Trophoblast cell (in vitro differentiated cells and primary cell): ENCODE results near the gene ATP10B.

Experiments
- DNase-seq, 2 donors: peaks; one replicate each; pipeline ENCODE4 v3.0.0-alpha.2; 2016
- H2AFZ ChIP-seq: 2 replicates; pipeline ENCODE4 v1.6.1; 2013; ENCODE audit warnings: low read length, moderate library complexity, mild to moderate bottlenecking; ENCODE audit not compliant: insufficient read depth, poor library complexity
- H2AK5ac ChIP-seq: 2 replicates; pipeline ENCODE4 v1.6.1; 2013; ENCODE audit warnings: mild to moderate bottlenecking, low read length
- H2BK120ac ChIP-seq: 2 replicates; pipeline ENCODE4 v1.6.1; 2013; ENCODE audit warnings: low read length, mild to moderate bottlenecking, moderate library complexity; ENCODE audit not compliant: insufficient read depth, poor library complexity
- H2BK12ac ChIP-seq: 2 replicates; pipeline ENCODE4 v1.6.1; 2013; ENCODE audit warnings: mild to moderate bottlenecking, low read length, moderate library complexity
- H2BK5ac ChIP-seq: 2 replicates; pipeline ENCODE4 v1.6.1; 2013; ENCODE audit warnings: low read length, low read depth, moderate library complexity, mild to moderate bottlenecking; ENCODE audit not compliant: poor library complexity
- H3K14ac ChIP-seq: 2 replicates; pipeline ENCODE4 v1.6.1; 2013; ENCODE audit warnings: mild to moderate bottlenecking, low read length
- H3K18ac ChIP-seq: 2 replicates; pipeline ENCODE4 v1.6.1; 2013; ENCODE audit warnings: mild to moderate bottlenecking, low read length
- H3K23ac ChIP-seq: 2 replicates; pipeline ENCODE4 v1.6.1; 2013; ENCODE audit warnings: low read length
- H3K27ac ChIP-seq: 2 replicates; pipeline ENCODE4 v1.5.1; 2013; ENCODE audit warnings: low read depth, mild to moderate bottlenecking, inconsistent platforms, low read length, moderate library complexity
- H3K27me3 ChIP-seq: 2 replicates; pipeline ENCODE4 v1.6.1; 2013; ENCODE audit warnings: inconsistent platforms, mild to moderate bottlenecking, low read length, moderate library complexity; ENCODE audit not compliant: insufficient read depth
- H3K36me3 ChIP-seq, 2 experiments: 1 replicate in 1 of 2; 2 replicates in 1 of 2; pipeline ENCODE4 v1.6.1; 2013; ENCODE audit warnings: low read length in 2 of 2, mild to moderate bottlenecking in 2 of 2, moderate library complexity in 1 of 2; ENCODE audit not compliant: insufficient read depth in 2 of 2, control insufficient read depth in 1 of 2
- H3K4ac ChIP-seq: 2 replicates; pipeline ENCODE4 v1.6.1; 2013; ENCODE audit warnings: low read depth, mild to moderate bottlenecking, low read length, moderate library complexity
- H3K4me1 ChIP-seq, 2 experiments: 1 replicate in 1 of 2; 2 replicates in 1 of 2; pipeline ENCODE4 v1.6.1; 2013; ENCODE audit warnings: low read length in 2 of 2, mild to moderate bottlenecking in 2 of 2, moderate library complexity in 1 of 2; ENCODE audit not compliant: insufficient read depth in 2 of 2, control insufficient read depth in 1 of 2
- H3K4me2 ChIP-seq: 2 replicates; pipeline ENCODE4 v1.6.1; 2013; ENCODE audit warnings: inconsistent platforms, mild to moderate bottlenecking, low read length, moderate library complexity
- H3K4me3 ChIP-seq: 2 replicates; pipeline ENCODE4 v1.5.1; 2013; ENCODE audit warnings: mild to moderate bottlenecking, low read depth, low read length, inconsistent platforms
- H3K79me1 ChIP-seq: one replicate; pipeline ENCODE4 v1.6.1; 2013; ENCODE audit warnings: low read length
- H3K79me2 ChIP-seq: 2 replicates; pipeline ENCODE4 v1.6.1; 2013; ENCODE audit warnings: low read length, mild to moderate bottlenecking; ENCODE audit not compliant: control insufficient read depth, insufficient read depth, poor library complexity
- H3K9ac ChIP-seq: 2 replicates; pipeline ENCODE4 v1.6.1; 2013; ENCODE audit warnings: mild to moderate bottlenecking, low read length
- H3K9me3 ChIP-seq: 2 replicates; pipeline ENCODE4 v1.6.1; 2013; ENCODE audit warnings: low read depth, mild to moderate bottlenecking, control low read depth, inconsistent platforms, low read length; ENCODE audit not compliant: insufficient read depth
- H4K12ac ChIP-seq: 2 replicates; pipeline ENCODE4 v1.6.1; 2013; ENCODE audit warnings: low read depth, mild to moderate bottlenecking, low read length, moderate library complexity
- H4K8ac ChIP-seq: 2 replicates; pipeline ENCODE4 v1.6.1; 2013; ENCODE audit warnings: low read depth, mild to moderate bottlenecking, low read length, moderate library complexity
- H4K91ac ChIP-seq: one replicate; pipeline ENCODE4 v1.6.1; 2013; ENCODE audit warnings: low read depth, mild to moderate bottlenecking, low read length, moderate library complexity
- WGBS: extraction: QIAGEN DNeasy Blood & Tissue Kit; methylation state at CpG from one replicate; pipeline ENCODE4 v1.1.7; 2013; ENCODE audit warnings: missing lambda C conversion rate; ENCODE audit not compliant: insufficient read length, insufficient coverage; ENCODE audit errors: extremely low coverage; 5-methylcytosine and 5-hydroxymethylcytosine counted together

ATP10B gene

GRCh38 chr5:160693831-160694465 lies 158.1 kb downstream of the ATP10B start:
- Histone ChIP-seq H3K18ac (no peak overlapping the region), H3K4me3 (no peak overlapping the region), H3K4me2 (no peak overlapping the region), H3K4me1 (no peaks in the 10 kb centered on the region), H4K91ac (no peak overlapping the region), H2BK120ac (no peak overlapping the region), H3K27ac (no peak overlapping the region), H3K79me2 (no peaks in the 10 kb centered on the region), H2AK5ac (no peak overlapping the region), H3K9ac (no peak overlapping the region), H2BK5ac (no peak overlapping the region), H4K12ac (no peak overlapping the region), H3K4ac (no peak overlapping the region), H2BK12ac (no peak overlapping the region), H3K36me3 (no peaks in the 10 kb centered on the region), H3K79me1 (no peaks in the 10 kb centered on the region), H4K8ac (no peak overlapping the region), H3K23ac (no peak overlapping the region), H3K9me3 (no peaks in the 10 kb centered on the region), H3K14ac (no peak overlapping the region), H3K27me3 (no peaks in the 10 kb centered on the region), H2AFZ (no peak overlapping the region)
- no CpG with 5 or more reads among the region's 7 CpGs for WGBS
- DNase-seq = no peak

- WGBS = no CpG with 5 or more reads among the region's 2 CpGs
- no peak overlapping the region for H3K4me3 ChIP-seq
- DNase-seq = no peak
- no peak overlapping the region for H4K91ac ChIP-seq
- H3K27me3 ChIP-seq = no peaks in the 10 kb centered on the region
- no peak overlapping the region for H2BK12ac ChIP-seq
- H2AFZ ChIP-seq = no peak overlapping the region
- H3K9ac ChIP-seq = no peak overlapping the region
- no peaks in the 10 kb centered on the region for H3K79me2 ChIP-seq
- H4K12ac ChIP-seq = no peak overlapping the region
- no peaks in the 10 kb centered on the region for H3K36me3 ChIP-seq
- H3K4ac ChIP-seq = no peak overlapping the region
- no peaks in the 10 kb centered on the region for H3K4me1 ChIP-seq
- H2AK5ac ChIP-seq = no peak overlapping the region
- no peak overlapping the region for H3K18ac ChIP-seq
- H2BK120ac ChIP-seq = no peak overlapping the region
- H3K9me3 ChIP-seq = no peaks in the 10 kb centered on the region
- H3K14ac ChIP-seq = no peak overlapping the region
- no peak overlapping the region for H3K23ac ChIP-seq
- no peaks in the 10 kb centered on the region for H3K79me1 ChIP-seq
- H3K27ac ChIP-seq = no peak overlapping the region
- no peak overlapping the region for H3K4me2 ChIP-seq
- H2BK5ac ChIP-seq = no peak overlapping the region
- H4K8ac ChIP-seq = no peak overlapping the region
These were observed 159.7 kb downstream of the ATP10B start for GRCh38 chr5:160692271-160692670.

GRCh38 chr5:160685695-160686094 lies 166.3 kb downstream of the ATP10B start:
- no peak overlapping the region for H2BK12ac ChIP-seq
- H4K8ac ChIP-seq = no peak overlapping the region
- no peaks in the 10 kb centered on the region for H3K79me2 ChIP-seq
- H4K12ac ChIP-seq = no peak overlapping the region
- no peak overlapping the region for H4K91ac ChIP-seq
- H3K4ac ChIP-seq = no peak overlapping the region
- no peak overlapping the region for H3K23ac ChIP-seq
- H2BK5ac ChIP-seq = no peak overlapping the region
- H3K14ac ChIP-seq = no peak overlapping the region
- DNase-seq = peak in 1 of 2 donors; percentile 7
- no peak overlapping the region for H3K4me2 ChIP-seq
- H3K9me3 ChIP-seq = no peaks in the 10 kb centered on the region
- no peak overlapping the region for H3K27ac ChIP-seq
- no peaks in the 10 kb centered on the region for H3K4me1 ChIP-seq
- no peaks in the 10 kb centered on the region for H3K36me3 ChIP-seq
- no peak overlapping the region for H3K9ac ChIP-seq
- H3K79me1 ChIP-seq = no peaks in the 10 kb centered on the region
- WGBS = no CpG with 5 or more reads among the region's 6 CpGs
- H2AK5ac ChIP-seq = no peak overlapping the region
- no peak overlapping the region for H3K18ac ChIP-seq
- H2BK120ac ChIP-seq = no peak overlapping the region
- H3K27me3 ChIP-seq = no peaks in the 10 kb centered on the region
- no peak overlapping the region for H2AFZ ChIP-seq
- H3K4me3 ChIP-seq = no peak overlapping the region

GRCh38 chr5:160685219-160685618 lies 166.8 kb downstream of the ATP10B start:
- no peak overlapping the region for H3K27ac ChIP-seq
- no peak overlapping the region for H3K9ac ChIP-seq

More at GRCh38 chr5:160685219-160685618, 166.8 kb downstream of the ATP10B start:
- Histone ChIP-seq H3K18ac (no peak overlapping the region), H2BK12ac (no peak overlapping the region), H3K23ac (no peak overlapping the region), H2AFZ (no peak overlapping the region), H3K27me3 (no peaks in the 10 kb centered on the region), H2BK120ac (no peak overlapping the region), H3K9me3 (no peaks in the 10 kb centered on the region), H3K79me2 (no peaks in the 10 kb centered on the region), H3K4ac (no peak overlapping the region), H3K79me1 (no peaks in the 10 kb centered on the region), H3K4me3 (no peak overlapping the region), H2AK5ac (no peak overlapping the region), H4K8ac (no peak overlapping the region), H3K4me2 (no peak overlapping the region), H4K91ac (no peak overlapping the region), H3K36me3 (no peaks in the 10 kb centered on the region), H3K4me1 (no peaks in the 10 kb centered on the region), H4K12ac (no peak overlapping the region), H2BK5ac (no peak overlapping the region), H3K14ac (no peak overlapping the region)
- DNase-seq = no peak
- no CpG with 5 or more reads among the region's 1 CpG for WGBS
